Stomach (tissue), 9 donors: ENCODE data around the gene CDK13. TPM values are rescaled to one million over a fixed set of nuclear protein-coding genes. Genes with fewer than 3 reads are reported as not detected.

Experiments used
- DNase-seq, 2 donors: peaks; one replicate each; pipeline versions ENCODE4 v3.0.0 to v3.0.0-alpha.2; 2013 to 2019
- H3K27ac ChIP-seq, 5 donors: fragments of 200-600 bp in 4 of 5; sonication (generic) in 4 of 5; one replicate each; pipeline ENCODE4 v1.5.1; 2013 to 2019; ENCODE audit warnings: mild to moderate bottlenecking in 1 of 5, moderate library complexity in 1 of 5
- H3K27me3 ChIP-seq, 3 donors: fragments of 200-600 bp; sonication (generic); one replicate each; pipeline ENCODE4 v1.5.1; 2017 to 2019; ENCODE audit warnings: mixed run types in 1 of 3
- H3K36me3 ChIP-seq, 4 donors: fragments of 200-600 bp; sonication (generic); 1 replicate in 3 of 4; 2 replicates in 1 of 4; pipeline ENCODE4 v1.5.1; 2016 to 2019
- H3K4me1 ChIP-seq, 4 donors: fragments of 200-600 bp; sonication (generic); one replicate each; pipeline ENCODE4 v1.5.1; 2016 to 2019
- H3K4me3 ChIP-seq, 4 donors: fragments of 200-600 bp; sonication (generic) in 3 of 4; one replicate each; pipeline ENCODE4 v1.5.1; 2016 to 2019; ENCODE audit warnings: mild to moderate bottlenecking in 1 of 4
- H3K9me3 ChIP-seq, 4 donors: fragments of 200-600 bp; sonication (generic); one replicate each; pipeline ENCODE4 v1.5.1; 2016 to 2019
- CTCF ChIP-seq, 7 experiments: fragments of 450-650 bp in 4 of 7; fragments of 200-600 bp in 3 of 7; sonication (generic) in 3 of 7; IDR thresholded peaks; one replicate each; pipeline ENCODE4 v1.5.1; 2016 to 2019; ENCODE audit warnings: antibody characterized with exemption in 7 of 7, control low read depth in 2 of 7, mild to moderate bottlenecking in 1 of 7
- EP300 ChIP-seq: sonication (generic); formaldehyde crosslinking; IDR thresholded peaks from one replicate; pipeline ENCODE4 v1.6.1; 2017; ENCODE audit warnings: antibody characterized with exemption
- POLR2A ChIP-seq, 4 donors: fragments of 450-650 bp; IDR thresholded peaks; one replicate each; pipeline ENCODE4 v1.6.1; 2016; ENCODE audit warnings: antibody characterized with exemption in 4 of 4, control low read depth in 2 of 4, mild to moderate bottlenecking in 1 of 4, moderate library complexity in 1 of 4
- POLR2AphosphoS5 ChIP-seq, 3 donors: sonication (generic); formaldehyde crosslinking; IDR thresholded peaks; one replicate each; pipeline ENCODE4 v1.6.1; 2016; ENCODE audit warnings: antibody characterized with exemption in 3 of 3
- WGBS, 5 donors: extraction: QIAGEN DNeasy Blood & Tissue Kit in 3 of 5; methylation state at CpG; one replicate each; pipeline versions ENCODE4 v1.1.5 to v1.1.7; 2013 to 2018; 5-methylcytosine and 5-hydroxymethylcytosine counted together
- intact Hi-C: fragments of 100-400 bp; cut with DNase I; formaldehyde crosslinking; loops from one replicate; pipeline ENCODE4 v1.15.1; 2023; ENCODE audit warnings: low total_unique reads
- polyA plus RNA-seq, 3 donors: library from polyadenylated mRNA; stranded (reverse); fragments of 200-250 nt; gene quantifications; one replicate each; pipeline ENCODE4 v1.2.3, GENCODE V29; 2013
- total RNA-seq, 5 donors: library from RNA; depleted of rRNA; stranded (reverse); fragments of >200 nt; gene quantifications; one replicate each; pipeline versions ENCODE4 v1.1.0 to v1.2.3, GENCODE V29; 2014 to 2016
- donor health status: healthy with polysubstance abuse.
- donor health status: Bipolar disorder and iron deficiency.
- donor health status: healthy.

CDK13 gene
- total and polyA plus RNA-seq, 8 donors, result 7.0 to 140 (median 66.2) TPM

DNA sequence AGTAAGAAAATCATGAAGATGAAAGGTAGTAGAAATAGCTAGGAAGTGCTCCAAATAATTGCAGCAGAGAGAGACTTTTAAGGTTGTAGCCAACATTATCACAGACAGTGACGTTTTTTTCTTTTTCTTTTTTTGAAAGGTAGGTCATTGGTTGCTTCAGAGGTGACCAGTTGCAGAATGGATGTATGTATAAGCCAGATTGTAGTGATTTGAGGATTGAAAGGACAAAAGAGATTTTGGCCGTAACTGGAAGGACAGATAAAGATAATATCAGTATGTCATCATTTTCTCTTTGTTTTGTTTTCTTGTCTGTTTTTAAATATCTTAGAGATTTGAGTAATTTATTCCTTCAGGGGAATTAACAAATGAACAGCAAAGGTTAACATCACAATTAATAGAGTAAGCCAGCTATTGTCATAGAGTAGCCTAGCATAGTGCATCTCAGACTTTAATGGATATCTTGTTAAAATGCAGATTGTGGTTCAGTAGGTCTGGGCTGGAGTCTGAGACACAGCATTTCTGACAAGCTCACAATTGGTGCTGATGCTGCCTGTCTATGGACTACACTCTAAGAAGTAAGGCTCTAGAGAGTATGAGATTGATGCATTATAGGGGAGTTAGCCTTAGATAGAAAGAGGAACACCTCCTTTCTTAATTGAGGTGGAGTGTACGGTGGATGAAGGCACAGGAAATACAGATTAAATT is 28.3 kb downstream of the CDK13 start:
- no peak for DNase-seq
- Histone ChIP-seq H3K9me3 (no peaks in the 10 kb centered on the region), H3K4me3 (no peak overlapping the region), H3K4me1 (peaks cover 18 to 73% (median 46%) of the 10 kb centered on the region in 4 donors), H3K27me3 (no peaks in the 10 kb centered on the region), H3K27ac (no peak overlapping the region), H3K36me3 (no peaks in the 10 kb centered on the region)
- TF ChIP-seq EP300 (no peak), CTCF (IDR thresholded peaks at IDR 0.05) (no peak), POLR2A (IDR thresholded peaks at IDR 0.05) (no peak), POLR2AphosphoS5 (IDR thresholded peaks at IDR 0.05) (no peak)
- 50 to 58% (median 53%) methylated on average over 3 of the region's 3 CpGs for WGBS, 5 donors
- intact Hi-C loops, result no loop called here

DNA sequence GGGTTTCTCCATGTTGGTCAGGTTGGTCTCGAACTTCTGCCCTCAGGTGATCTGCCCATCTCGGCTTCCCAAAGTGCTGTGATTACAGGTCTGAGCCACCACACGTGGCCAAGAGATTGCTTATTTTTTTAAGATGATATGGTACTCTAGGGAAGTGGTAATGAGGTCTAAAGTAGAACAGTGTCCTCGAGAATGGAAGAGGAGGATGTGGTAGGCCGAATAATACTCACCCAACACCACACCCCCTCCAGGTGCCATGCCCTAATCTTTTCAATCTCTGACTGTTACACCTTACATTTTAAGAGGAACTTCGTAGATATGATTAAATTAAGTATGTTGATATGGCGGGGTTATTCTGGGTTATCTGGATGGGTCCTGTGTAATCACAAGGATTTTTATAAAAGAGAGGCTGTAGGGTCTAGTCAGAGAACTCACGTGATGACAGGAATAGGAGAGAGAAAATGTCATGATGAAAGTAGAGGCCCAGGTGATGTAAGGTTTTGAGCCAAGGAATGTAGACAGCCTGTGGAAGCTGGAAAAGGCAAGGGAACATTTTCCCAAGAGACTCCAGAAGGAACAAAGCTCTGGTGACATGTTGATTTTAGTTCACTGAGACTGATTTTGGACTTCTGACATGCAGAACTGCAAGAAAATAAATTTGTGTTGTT is 29.5 kb downstream of the CDK13 start:
- Histone ChIP-seq H3K36me3 (no peaks in the 10 kb centered on the region), H3K9me3 (no peaks in the 10 kb centered on the region), H3K4me3 (no peak overlapping the region), H3K27ac (no peak overlapping the region), H3K4me1 (peaks cover 18 to 76% (median 46%) of the 10 kb centered on the region in 4 donors), H3K27me3 (no peaks in the 10 kb centered on the region)
- DNase-seq, result peak in 1 of 2 donors; percentile 9
- intact Hi-C loops, result no loop called here
- TF ChIP-seq EP300 (no peak), CTCF (IDR thresholded peaks at IDR 0.05) (no peak), POLR2AphosphoS5 (IDR thresholded peaks at IDR 0.05) (no peak), POLR2A (IDR thresholded peaks at IDR 0.05) (no peak)
- 65 to 76% (median 69%) methylated on average over 8 of the region's 8 CpGs for WGBS, 5 donors

DNA sequence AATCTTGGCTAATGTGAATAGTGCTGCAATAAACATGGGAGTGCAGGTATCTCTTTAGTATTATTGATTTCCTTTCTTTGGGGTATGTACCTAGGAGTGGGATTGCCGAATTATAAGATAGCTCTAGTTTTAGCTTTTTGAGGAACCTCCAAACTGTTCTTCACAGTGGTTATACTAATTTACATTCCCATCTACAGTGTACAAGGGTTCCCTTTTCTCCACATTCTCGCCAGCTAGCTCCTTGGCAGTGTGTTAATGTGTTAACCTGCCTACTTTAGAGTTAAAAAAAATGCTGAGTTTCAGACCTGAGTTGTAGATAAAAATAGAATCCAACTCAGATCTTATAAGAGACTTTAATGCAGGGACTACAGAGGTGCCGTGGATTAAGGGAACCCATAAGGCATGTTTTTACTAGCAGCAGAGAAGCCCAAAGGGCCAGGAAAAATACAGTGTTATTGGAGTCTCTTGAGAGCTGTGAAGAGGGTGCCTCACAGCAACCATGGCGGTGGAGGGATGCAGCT is 35.4 kb downstream of the CDK13 start:
- intact Hi-C loops, result no loop called here
- Histone ChIP-seq H3K27ac (no peak overlapping the region), H3K4me1 (peaks cover 0 to 53% (median 31%) of the 10 kb centered on the region in 4 donors), H3K9me3 (no peaks in the 10 kb centered on the region), H3K36me3 (peaks cover 4 to 13% (median 10%) of the 10 kb centered on the region in 4 donors), H3K27me3 (no peaks in the 10 kb centered on the region), H3K4me3 (no peak overlapping the region)
- TF ChIP-seq POLR2A (IDR thresholded peaks at IDR 0.05) (no peak), EP300 (no peak), CTCF (IDR thresholded peaks at IDR 0.05) (no peak), POLR2AphosphoS5 (IDR thresholded peaks at IDR 0.05) (no peak)
- WGBS, 5 donors, result 80 to 90% (median 82%) methylated on average over 4 of the region's 4 CpGs
- no peak for DNase-seq

- WGBS, 5 donors, result 53 to 70% (median 63%) methylated on average over 9 of the region's 9 CpGs
- peak in 1 of 2 donors; percentile 21 for DNase-seq
Observed at GRCh38 chr7:39987641-39988347, 37.7 kb downstream of the CDK13 start.

More at GRCh38 chr7:39987641-39988347, 37.7 kb downstream of the CDK13 start:
- no peaks in the 10 kb centered on the region for H3K9me3 ChIP-seq
- intact Hi-C loops, result no loop called here
- peaks cover 4 to 22% (median 20%) of the 10 kb centered on the region in 4 donors for H3K36me3 ChIP-seq
- H3K27ac ChIP-seq, result no peak overlapping the region
- H3K4me1 ChIP-seq, result peaks cover 0 to 55% (median 33%) of the 10 kb centered on the region in 4 donors
- no peak overlapping the region for H3K4me3 ChIP-seq
- TF ChIP-seq CTCF (IDR thresholded peaks at IDR 0.05) (no peak), POLR2AphosphoS5 (IDR thresholded peaks at IDR 0.05) (no peak), EP300 (no peak), POLR2A (IDR thresholded peaks at IDR 0.05) (no peak)
- H3K27me3 ChIP-seq, result no peaks in the 10 kb centered on the region
